ENCODE measurements around the gene LMOD3.

DNA sequence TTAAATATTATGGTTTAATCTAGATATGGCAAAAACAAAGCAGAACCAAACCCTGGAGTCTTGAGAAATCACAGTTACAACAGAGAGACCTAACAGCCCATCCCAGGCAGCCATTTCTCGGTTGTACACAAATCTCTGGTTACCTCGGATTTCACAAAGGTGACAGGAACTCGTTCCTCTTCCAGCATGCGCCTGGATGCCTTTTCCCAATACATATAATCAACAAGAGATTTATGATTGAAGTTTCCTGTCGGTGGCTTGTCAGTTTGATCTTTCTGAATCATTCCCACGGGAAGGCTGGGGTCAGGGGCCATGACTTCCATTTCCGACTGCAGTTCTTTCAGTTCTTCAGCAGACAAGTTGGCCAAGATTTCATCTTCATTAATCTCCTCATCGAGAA, 445 bp downstream of the LMOD3 start:
- TF ChIP-seq POLR2A (IDR thresholded peaks at IDR 0.05; ENCODE audit: low read length) (no peak), GATA1 (IDR thresholded peaks at IDR 0.05; ENCODE audit: low read depth, low read length) (no peak)

Measured in erythroblast (primary cell).